ENCODE measurements around the gene HDAC4.

- no peak for TF ChIP-seq CTCF (IDR thresholded peaks at IDR 0.05)
- TF ChIP-seq POLR2A (IDR thresholded peaks at IDR 0.05), result no peak
- no peak for TF ChIP-seq POLR2AphosphoS5 (IDR thresholded peaks at IDR 0.05; ENCODE audit: insufficient read depth in 1 of 2, low read depth in 1 of 2)
Measured at GRCh38 chr2:239397931-239398471, 2.8 kb downstream of the HDAC4 start.
